KBM-7 (cell line): ENCODE data around the gene ATF4.

ENCODE experiments used
- DNase-seq: peaks from one replicate; pipeline ENCODE4 v3.0.0-alpha.2; 2015
- in situ Hi-C: fragments of 300-500 bp; cut with MboI; formaldehyde crosslinking; loops from 2 replicates; pipeline ENCODE4 v1.14.3; 2020; ENCODE audit warnings: low sequenced_read_pairs, low pct_unique_long_range_greater_than_20kb, mixed read lengths

Gene ATF4

DNA sequence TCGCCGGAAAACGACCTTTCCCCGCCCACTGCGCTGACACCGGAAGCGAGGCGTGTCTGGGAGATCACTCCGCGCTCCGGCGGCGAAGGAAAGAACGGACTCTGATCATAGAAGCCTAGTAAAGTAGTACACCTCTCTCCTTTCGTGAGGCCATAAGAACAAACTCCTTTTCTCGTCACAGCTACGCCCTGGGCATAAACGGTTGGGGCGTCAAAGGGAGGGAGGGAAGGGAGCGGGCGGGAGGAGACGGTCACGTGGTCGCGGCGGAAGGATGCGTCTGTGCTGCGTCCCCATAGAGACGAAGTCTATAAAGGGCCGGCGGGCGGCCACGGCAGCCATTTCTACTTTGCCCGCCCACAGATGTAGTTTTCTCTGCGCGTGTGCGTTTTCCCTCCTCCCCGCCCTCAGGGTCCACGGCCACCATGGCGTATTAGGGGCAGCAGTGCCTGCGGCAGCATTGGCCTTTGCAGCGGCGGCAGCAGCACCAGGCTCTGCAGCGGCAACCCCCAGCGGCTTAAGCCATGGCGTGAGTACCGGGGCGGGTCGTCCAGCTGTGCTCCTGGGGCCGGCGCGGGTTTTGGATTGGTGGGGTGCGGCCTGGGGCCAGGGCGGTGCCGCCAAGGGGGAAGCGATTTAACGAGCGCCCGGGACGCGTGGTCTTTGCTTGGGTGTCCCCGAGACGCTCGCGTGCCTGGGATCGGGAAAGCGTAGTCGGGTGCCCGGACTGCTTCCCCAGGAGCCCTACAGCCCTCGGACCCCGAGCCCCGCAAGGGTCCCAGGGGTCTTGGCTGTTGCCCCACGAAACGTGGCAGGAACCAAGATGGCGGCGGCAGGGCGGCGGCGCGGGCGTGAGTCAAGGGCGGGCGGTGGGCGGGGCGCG, at the start of gene ATF4:
TSS of gene ATF4 (plus strand) at position 337 of the 880 bp plus-strand sequence. CDS start 884 bp downstream, outside the sequence.
- DNase-seq = no peak
- in situ Hi-C loops = loop anchor here (25.0 kb wide), 1 partner anchor 358 kb away; the partner anchor contains the start of gene CBX7

- in situ Hi-C loops = no loop called here
- DNase-seq = peak; percentile 37
Observed at GRCh38 chr22:39471381-39472141, 48.8 kb upstream of the ATF4 start.

DNA sequence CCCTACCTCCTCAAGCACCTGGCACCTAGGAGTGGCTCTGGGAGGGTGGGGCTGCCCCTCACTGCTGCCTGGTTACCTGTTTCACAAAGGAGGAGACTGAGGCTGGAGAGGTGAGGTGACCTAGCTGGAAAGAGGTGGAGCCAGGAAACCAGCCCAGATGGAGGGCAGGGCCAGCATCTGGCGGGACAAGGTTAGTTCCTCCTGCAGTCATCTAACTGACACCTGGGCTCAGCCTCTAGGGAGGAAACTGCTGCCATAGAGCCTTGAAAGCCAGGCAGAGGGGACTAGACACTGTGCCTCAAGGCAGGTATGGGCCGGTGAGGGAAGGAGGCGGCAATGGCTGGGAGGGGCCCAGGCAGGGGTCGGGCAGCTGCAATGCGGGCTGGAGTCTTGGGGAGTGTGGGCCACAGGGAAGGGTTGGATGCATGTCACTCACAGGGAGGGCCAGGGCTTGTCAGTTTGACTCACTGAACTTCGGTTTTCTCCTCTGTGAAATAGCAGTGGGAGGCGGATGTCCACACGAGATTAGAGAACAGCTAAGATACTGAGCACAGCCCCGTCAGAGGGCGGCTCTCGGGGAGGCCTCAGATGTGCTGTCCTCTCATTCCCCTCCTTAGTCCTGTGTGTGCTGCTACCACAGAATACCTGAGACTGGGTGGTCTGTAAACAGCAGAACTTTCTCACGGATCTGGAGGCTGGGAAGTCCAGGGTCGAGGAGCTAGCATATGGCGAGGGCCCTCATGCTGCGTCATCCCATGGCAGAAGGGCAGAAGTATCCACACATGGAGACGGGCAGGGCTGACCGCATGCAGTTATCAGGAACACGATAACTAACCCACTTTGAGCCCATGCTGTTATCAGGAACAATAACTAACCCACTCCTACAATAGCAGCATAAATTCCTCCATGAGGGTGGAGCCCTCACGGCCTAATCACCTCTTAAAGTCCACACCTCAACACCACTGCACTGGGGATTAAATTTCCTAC, 47.5 kb upstream of the ATF4 start:
- no peak for DNase-seq
- in situ Hi-C loops = no loop called here

GRCh38 chr22:39473851-39474250, 46.5 kb upstream of the ATF4 start:
- DNase-seq = no peak
- in situ Hi-C loops = no loop called here

DNA sequence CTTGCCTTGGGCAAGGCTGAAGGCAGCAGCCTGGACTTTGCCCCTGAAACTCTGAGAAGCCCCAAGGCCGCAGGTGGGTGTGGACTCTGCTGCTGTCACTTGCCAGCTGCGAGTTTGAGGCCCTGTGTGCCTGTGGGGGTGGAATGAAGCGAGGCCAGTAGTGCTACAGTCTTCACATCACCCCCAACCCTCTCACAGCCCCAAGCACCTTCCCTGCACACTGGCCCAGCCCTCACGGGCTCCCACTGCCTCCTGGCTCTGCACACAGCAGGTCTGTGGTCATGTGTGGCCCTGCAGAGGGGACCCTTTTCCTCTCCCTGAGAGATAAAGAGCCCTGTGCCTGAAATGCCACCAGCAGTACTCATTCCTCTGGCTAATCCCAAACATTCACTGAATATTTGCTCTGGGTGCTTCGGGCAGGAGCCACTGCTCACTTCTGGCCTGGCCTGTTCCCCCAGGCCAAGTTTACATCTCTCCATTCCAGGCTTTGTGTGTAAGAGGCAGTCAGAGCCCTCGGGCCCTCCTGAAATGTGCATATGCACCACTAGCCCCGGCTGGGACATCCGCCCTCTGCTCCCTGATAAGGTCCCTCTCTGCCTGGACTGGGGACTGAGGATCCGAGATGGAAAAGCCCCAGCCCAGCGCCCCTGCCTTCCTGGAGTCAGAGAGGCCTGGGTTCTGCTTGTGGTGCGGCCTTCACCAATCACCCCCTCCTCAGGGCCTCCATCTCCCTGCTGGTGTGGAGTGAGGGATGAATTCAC, 45.8 kb upstream of the ATF4 start:
- in situ Hi-C loops = no loop called here
- DNase-seq = no peak

- DNase-seq = no peak
- in situ Hi-C loops = no loop called here
Observed at GRCh38 chr22:39475337-39475736, 45.0 kb upstream of the ATF4 start.

GRCh38 chr22:39475902-39476301, 44.5 kb upstream of the ATF4 start:
- no peak for DNase-seq
- in situ Hi-C loops = no loop called here

DNA sequence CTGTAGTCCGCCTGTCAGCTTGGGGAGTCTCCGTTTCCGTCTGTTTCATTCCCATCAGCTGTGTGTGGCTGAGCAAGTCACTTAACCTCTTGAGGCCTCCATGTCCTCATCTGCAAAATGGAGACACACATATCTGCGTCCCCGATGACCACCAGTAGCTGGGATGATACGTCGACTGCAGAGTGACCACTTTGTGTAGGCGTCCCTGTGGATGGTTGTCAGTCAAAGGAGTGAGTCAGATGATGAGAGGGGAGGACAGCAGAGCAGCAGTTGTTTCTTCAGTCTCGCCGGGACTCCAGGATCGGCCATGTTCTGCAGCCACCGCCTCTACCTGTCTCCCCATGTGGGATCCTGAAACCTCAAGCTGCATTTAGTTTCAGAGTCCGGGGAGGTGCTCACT, 43.7 kb upstream of the ATF4 start:
- DNase-seq = no peak
- in situ Hi-C loops = no loop called here

- in situ Hi-C loops = no loop called here
- no peak for DNase-seq
Observed at GRCh38 chr22:39477542-39477941, 42.8 kb upstream of the ATF4 start.

GRCh38 chr22:39478441-39478850, 41.9 kb upstream of the ATF4 start:
- peak; percentile 28 for DNase-seq
- in situ Hi-C loops = no loop called here

GRCh38 chr22:39479254-39479653, 41.1 kb upstream of the ATF4 start:
- no peak for DNase-seq
- in situ Hi-C loops = no loop called here

- in situ Hi-C loops = no loop called here
- DNase-seq = no peak
Observed at GRCh38 chr22:39480557-39480956, 39.8 kb upstream of the ATF4 start.

- in situ Hi-C loops = no loop called here
- no peak for DNase-seq
Observed at GRCh38 chr22:39481054-39481453, 39.3 kb upstream of the ATF4 start.

GRCh38 chr22:39481595-39481994, 38.8 kb upstream of the ATF4 start:
- no peak for DNase-seq
- in situ Hi-C loops = no loop called here

GRCh38 chr22:39482768-39483167, 37.6 kb upstream of the ATF4 start:
- in situ Hi-C loops = no loop called here
- DNase-seq = no peak

- in situ Hi-C loops = no loop called here
Observed at GRCh38 chr22:39486951-39487825, 33.2 kb upstream of the ATF4 start.

DNA sequence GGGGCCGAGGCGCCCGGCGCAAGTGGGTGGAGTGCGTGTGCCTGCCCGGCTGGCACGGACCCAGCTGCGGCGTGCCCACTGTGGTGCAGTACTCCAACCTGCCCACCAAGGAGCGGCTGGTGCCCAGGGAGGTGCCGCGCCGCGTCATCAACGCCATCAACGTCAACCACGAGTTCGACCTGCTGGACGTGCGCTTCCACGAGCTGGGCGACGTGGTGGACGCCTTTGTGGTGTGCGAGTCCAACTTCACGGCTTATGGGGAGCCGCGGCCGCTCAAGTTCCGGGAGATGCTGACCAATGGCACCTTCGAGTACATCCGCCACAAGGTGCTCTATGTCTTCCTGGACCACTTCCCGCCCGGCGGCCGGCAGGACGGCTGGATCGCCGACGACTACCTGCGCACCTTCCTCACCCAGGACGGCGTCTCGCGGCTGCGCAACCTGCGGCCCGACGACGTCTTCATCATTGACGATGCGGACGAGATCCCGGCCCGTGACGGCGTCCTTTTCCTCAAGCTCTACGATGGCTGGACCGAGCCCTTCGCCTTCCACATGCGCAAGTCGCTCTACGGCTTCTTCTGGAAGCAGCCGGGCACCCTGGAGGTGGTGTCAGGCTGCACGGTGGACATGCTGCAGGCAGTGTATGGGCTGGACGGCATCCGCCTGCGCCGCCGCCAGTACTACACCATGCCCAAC, 32.4 kb upstream of the ATF4 start:
- no peak for DNase-seq
- in situ Hi-C loops = no loop called here

More at GRCh38 chr22:39486951-39487825, 33.2 kb upstream of the ATF4 start:
- DNase-seq = no peak
